Transverse colon (tissue), 4 donors: ENCODE measurements around the gene GABRB2. TPM values are rescaled to one million over a fixed set of nuclear protein-coding genes. Genes with fewer than 3 reads are reported as not detected.

Source experiments
- DNase-seq: peaks from one replicate; pipeline ENCODE4 v3.0.0-alpha.2; 2019
- H3K27ac ChIP-seq, 4 donors: fragments of 200-600 bp; sonication (generic); 2 replicates each; pipeline ENCODE4 v1.5.1; 2016 to 2018; ENCODE audit warnings: inconsistent platforms in 4 of 4
- H3K27me3 ChIP-seq: fragments of 200-600 bp; sonication (generic); 2 replicates; pipeline ENCODE4 v1.5.1; 2017; ENCODE audit warnings: inconsistent platforms
- H3K36me3 ChIP-seq, 4 donors: fragments of 200-600 bp; sonication (generic); 2 replicates each; pipeline ENCODE4 v1.5.1; 2017 to 2019; ENCODE audit warnings: inconsistent platforms in 4 of 4
- H3K4me1 ChIP-seq, 4 donors: fragments of 200-600 bp; sonication (generic); 2 replicates each; pipeline ENCODE4 v1.5.1; 2017 to 2020; ENCODE audit warnings: inconsistent platforms in 4 of 4
- H3K4me3 ChIP-seq, 4 donors: fragments of 200-600 bp; sonication (generic); 1 replicate in 1 of 4; 2 replicates in 3 of 4; pipeline versions ENCODE4 v1.5.1 to v1.6.1; 2017 to 2019; ENCODE audit warnings: inconsistent platforms in 4 of 4
- H3K9me3 ChIP-seq, 2 donors: fragments of 200-600 bp; sonication (generic); 2 replicates each; pipeline ENCODE4 v1.5.1; 2017 to 2019; ENCODE audit warnings: inconsistent platforms in 2 of 2
- CTCF ChIP-seq, 5 experiments: fragments of 200-600 bp in 3 of 5; fragments of 450-650 bp in 2 of 5; sonication (generic) in 3 of 5; IDR thresholded peaks; 1 replicate in 2 of 5; 2 replicates in 3 of 5; pipeline ENCODE4 v1.5.1; 2016 to 2017; ENCODE audit warnings: antibody characterized with exemption in 5 of 5, inconsistent platforms in 3 of 5, mild to moderate bottlenecking in 2 of 5, moderate library complexity in 1 of 5
- EP300 ChIP-seq: sonication (generic); formaldehyde crosslinking; IDR thresholded peaks from one replicate; pipeline ENCODE4 v1.6.1; 2017; ENCODE audit warnings: antibody characterized with exemption, low read depth
- POLR2A ChIP-seq: fragments of 450-650 bp; IDR thresholded peaks from one replicate; pipeline ENCODE4 v1.6.1; 2016; ENCODE audit warnings: antibody characterized with exemption, mild to moderate bottlenecking, moderate library complexity
- POLR2AphosphoS5 ChIP-seq, 3 donors: sonication (generic); formaldehyde crosslinking; IDR thresholded peaks; one replicate each; pipeline ENCODE4 v1.6.1; 2016; ENCODE audit warnings: antibody characterized with exemption in 3 of 3
- WGBS, 2 donors: methylation state at CpG; one replicate each; pipeline ENCODE4 v1.1.5; 2018; ENCODE audit warnings: low coverage in 1 of 2; 5-methylcytosine and 5-hydroxymethylcytosine counted together
- in situ Hi-C, 4 donors: fragments of 200-750 bp; cut with MboI; loops; one replicate each; pipeline versions ENCODE4 v1.15.0 to v1.15.1; 2017; ENCODE audit warnings: low sequenced_read_pairs in 3 of 4, low pct_ligation_motif_present in 1 of 4, low pct_unique_long_range_greater_than_20kb in 1 of 4
- intact Hi-C: fragments of 100-400 bp; cut with DNase I; formaldehyde crosslinking; loops from one replicate; pipeline ENCODE4 v1.15.1; 2023; ENCODE audit warnings: low total_unique reads
- total RNA-seq, 4 donors: library from RNA; depleted of rRNA; stranded (reverse); fragments of >200 nt; gene quantifications; one replicate each; pipeline ENCODE4 v1.1.0, GENCODE V29; 2016

The GABRB2 gene
- total RNA-seq, 4 donors from 2014 or later = 0.55 to 0.64 TPM; not detected in 2

- Histone ChIP-seq H3K4me3 (no peak overlapping the region), H3K9me3 (no peaks in the 10 kb centered on the region), H3K27ac (no peak overlapping the region), H3K4me1 (no peaks in the 10 kb centered on the region), H3K36me3 (no peaks in the 10 kb centered on the region), H3K27me3 (no peaks in the 10 kb centered on the region)
- in situ Hi-C loops (no loop called here), intact Hi-C loops (no loop called here)
- no peak for TF ChIP-seq POLR2A
- TF ChIP-seq CTCF (IDR thresholded peaks at IDR 0.05) = no peak
- TF ChIP-seq POLR2AphosphoS5 (IDR thresholded peaks at IDR 0.05) = no peak
- no peak for TF ChIP-seq EP300
- 71 to 100% methylated on average over 1 to 3 of the region's 3 CpGs for WGBS, 2 donors
- no peak for DNase-seq
Measured at GRCh38 chr5:161481922-161482321, 64.6 kb downstream of the GABRB2 start.

- no peak for TF ChIP-seq POLR2AphosphoS5 (IDR thresholded peaks at IDR 0.05)
- no peak for TF ChIP-seq POLR2A
- TF ChIP-seq EP300 = no peak
- TF ChIP-seq CTCF (IDR thresholded peaks at IDR 0.05) = no peak
- Histone ChIP-seq H3K4me3 (no peak overlapping the region), H3K27me3 (no peaks in the 10 kb centered on the region), H3K4me1 (no peaks in the 10 kb centered on the region), H3K27ac (no peak overlapping the region), H3K9me3 (no peaks in the 10 kb centered on the region), H3K36me3 (no peaks in the 10 kb centered on the region)
- intact Hi-C loops (no loop called here), in situ Hi-C loops (no loop called here)
- DNase-seq = no peak
- 76% methylated on average over 4 of the region's 4 CpGs for WGBS, 2 donors
Measured at GRCh38 chr5:161471211-161471950, 75.1 kb downstream of the GABRB2 start.

- no peak for TF ChIP-seq CTCF (IDR thresholded peaks at IDR 0.05)
- TF ChIP-seq EP300 = no peak
- TF ChIP-seq POLR2A = no peak
- no peak for TF ChIP-seq POLR2AphosphoS5 (IDR thresholded peaks at IDR 0.05)
- DNase-seq = no peak
- 77 to 93% methylated on average over 1 of the region's 1 CpG for WGBS, 2 donors
- Histone ChIP-seq H3K27ac (no peak overlapping the region), H3K4me3 (no peak overlapping the region), H3K36me3 (no peaks in the 10 kb centered on the region), H3K27me3 (no peaks in the 10 kb centered on the region), H3K4me1 (no peaks in the 10 kb centered on the region), H3K9me3 (no peaks in the 10 kb centered on the region)
- intact Hi-C loops (no loop called here), in situ Hi-C loops (no loop called here)
Measured at GRCh38 chr5:161467703-161468102, 78.8 kb downstream of the GABRB2 start.

GRCh38 chr5:161460741-161461140 is 85.8 kb downstream of the GABRB2 start:
- WGBS, 2 donors = 57 to 62% methylated on average over 1 of the region's 1 CpG
- Histone ChIP-seq H3K4me3 (no peak overlapping the region), H3K27me3 (no peaks in the 10 kb centered on the region), H3K36me3 (no peaks in the 10 kb centered on the region), H3K27ac (no peak overlapping the region), H3K9me3 (no peaks in the 10 kb centered on the region), H3K4me1 (no peaks in the 10 kb centered on the region)
- intact Hi-C loops (no loop called here), in situ Hi-C loops (no loop called here)
- no peak for TF ChIP-seq CTCF (IDR thresholded peaks at IDR 0.05)
- TF ChIP-seq POLR2A = no peak
- TF ChIP-seq POLR2AphosphoS5 (IDR thresholded peaks at IDR 0.05) = no peak
- no peak for DNase-seq
